ENCODE measurements around the gene BTD. TPM values are rescaled to one million over a fixed set of nuclear protein-coding genes. Genes with fewer than 3 reads are reported as not detected.

The BTD gene
- total RNA-seq, 1 donor from 2014 or later = 11.7 TPM

DNA sequence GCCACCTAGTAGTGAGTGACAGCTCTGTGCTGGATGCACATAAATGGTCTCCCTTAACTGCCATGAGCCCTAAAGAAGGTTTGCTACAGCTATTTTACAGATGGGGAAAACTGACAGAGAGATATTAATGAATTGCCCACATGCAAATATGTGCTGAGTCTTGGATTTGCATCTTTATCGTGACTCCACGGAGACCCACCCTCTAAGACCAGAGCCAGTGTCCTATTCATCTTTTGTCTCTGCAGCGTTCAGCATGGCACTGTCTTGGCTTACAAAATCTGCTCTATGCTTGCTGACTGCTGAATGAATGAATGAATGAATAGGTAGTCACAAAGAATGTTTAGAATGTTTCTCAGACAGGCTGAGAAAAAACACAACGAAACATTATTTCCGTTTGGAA lies 48.3 kb downstream of the BTD start:
- Histone ChIP-seq H3K79me2 (ENCODE audit: low read depth) (no peaks in the 10 kb centered on the region), H3K4me2 (no peak overlapping the region), H3K9ac (no peak overlapping the region), H3K9me3 (ENCODE audit: low read depth) (no peaks in the 10 kb centered on the region), H3K4me1 (no peaks in the 10 kb centered on the region), H2AFZ (replicated peaks) (no peak overlapping the region), H4K20me1 (ENCODE audit: low read depth) (no peaks in the 10 kb centered on the region), H3K4me3 (no peak overlapping the region), H3F3A (ENCODE audit: low read depth) (no peaks in the 10 kb centered on the region), H3K36me3 (no peaks in the 10 kb centered on the region), H3K27me3 (no peaks in the 10 kb centered on the region), H3K27ac (no peak overlapping the region)
- no peaks in the 10 kb centered on the region for H3K9me3 Mint-ChIP-seq
- no peak for DNase-seq (ENCODE audit: low spot score)
- peaks cover 2% of the 10 kb centered on the region for H3K27me3 Mint-ChIP-seq (ENCODE audit: insufficient read depth, low read depth)
- TF ChIP-seq CTCF (IDR thresholded peaks at IDR 0.05) (no peak), EZH2 (IDR thresholded peaks at IDR 0.05) (no peak), EZH2phosphoT487 (IDR thresholded peaks at IDR 0.05) (no peak)
- H3K36me3 Mint-ChIP-seq = no peaks in the 10 kb centered on the region
- H3K4me1 Mint-ChIP-seq = peaks cover 17% of the 10 kb centered on the region
- no peak overlapping the region for H3K4me3 Mint-ChIP-seq
- H3K27ac Mint-ChIP-seq = no peak overlapping the region

DNA sequence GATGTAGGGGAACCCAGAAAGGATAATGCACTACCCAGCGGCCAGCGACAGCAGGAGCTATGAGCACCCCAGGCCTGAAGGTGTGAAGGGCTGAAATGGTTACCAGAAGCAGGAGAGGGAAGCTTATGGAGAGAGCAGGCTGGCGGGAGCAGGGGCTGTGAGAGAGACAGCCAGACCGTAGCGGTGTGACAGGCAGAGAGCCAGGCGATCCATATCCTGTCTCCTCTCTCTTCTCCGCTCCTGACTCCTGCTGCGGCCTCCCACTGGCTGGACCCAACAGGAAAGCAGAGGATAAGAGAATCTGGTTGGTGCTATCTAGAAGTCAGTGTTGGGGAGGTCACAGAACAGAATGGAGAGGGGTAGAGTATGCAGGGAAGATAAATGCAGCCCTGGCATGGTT lies 49.9 kb downstream of the BTD start:
- H3K36me3 Mint-ChIP-seq = no peaks in the 10 kb centered on the region
- H2AFZ ChIP-seq (replicated peaks) = no peak overlapping the region
- H3K79me2 ChIP-seq (ENCODE audit: low read depth) = no peaks in the 10 kb centered on the region
- no peak for DNase-seq (ENCODE audit: low spot score)
- no peak overlapping the region for H3K4me3 Mint-ChIP-seq
- H3K4me1 ChIP-seq = peaks cover 6% of the 10 kb centered on the region
- no peak overlapping the region for H3K4me2 ChIP-seq
- peaks cover 4% of the 10 kb centered on the region for H3K27me3 Mint-ChIP-seq (ENCODE audit: insufficient read depth, low read depth)
- peaks cover 5% of the 10 kb centered on the region for H3K9me3 Mint-ChIP-seq
- H3K27ac Mint-ChIP-seq = peak overlapping the region; percentile 6
- no peaks in the 10 kb centered on the region for H3K9me3 ChIP-seq (ENCODE audit: low read depth)
- peaks cover 14% of the 10 kb centered on the region for H3K4me1 Mint-ChIP-seq
- H3K27me3 ChIP-seq = no peaks in the 10 kb centered on the region
- no peaks in the 10 kb centered on the region for H3K36me3 ChIP-seq
- H3K9ac ChIP-seq = no peak overlapping the region
- no peaks in the 10 kb centered on the region for H4K20me1 ChIP-seq (ENCODE audit: low read depth)
- no peak overlapping the region for H3K27ac ChIP-seq
- no peak for TF ChIP-seq EZH2phosphoT487 (IDR thresholded peaks at IDR 0.05)
- TF ChIP-seq CTCF (IDR thresholded peaks at IDR 0.05) = no peak
- TF ChIP-seq EZH2 (IDR thresholded peaks at IDR 0.05) = no peak
- H3F3A ChIP-seq (ENCODE audit: low read depth) = no peaks in the 10 kb centered on the region
- no peak overlapping the region for H3K4me3 ChIP-seq

DNA sequence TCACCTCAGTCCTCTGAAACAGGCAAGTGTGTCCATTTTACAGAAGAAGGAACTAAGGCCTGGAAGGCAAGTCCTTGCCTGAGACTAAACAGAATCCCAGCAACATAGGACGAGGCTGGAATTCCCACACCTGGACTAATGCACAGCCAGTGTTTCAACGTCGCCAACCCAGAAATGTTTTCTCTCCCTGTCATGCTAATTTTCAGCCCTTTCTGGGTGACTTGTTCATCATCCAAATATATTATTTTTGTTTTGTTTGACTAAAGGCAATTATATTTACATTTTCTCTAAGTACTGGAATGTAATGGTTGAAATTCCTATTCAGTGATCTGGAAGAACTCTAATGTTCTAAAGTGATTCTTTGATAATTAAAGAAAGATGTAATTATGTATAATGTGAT lies 51.8 kb downstream of the BTD start:
- Mint-ChIP-seq H3K9me3 (peaks cover 12% of the 10 kb centered on the region), H3K27ac (no peak overlapping the region), H3K4me1 (peaks cover 5% of the 10 kb centered on the region), H3K36me3 (no peaks in the 10 kb centered on the region), H3K27me3 (ENCODE audit: insufficient read depth, low read depth) (peaks cover 4% of the 10 kb centered on the region), H3K4me3 (no peak overlapping the region)
- H3K27me3 ChIP-seq = no peaks in the 10 kb centered on the region
- H3K9me3 ChIP-seq (ENCODE audit: low read depth) = no peaks in the 10 kb centered on the region
- no peaks in the 10 kb centered on the region for H4K20me1 ChIP-seq (ENCODE audit: low read depth)
- no peak overlapping the region for H3K4me2 ChIP-seq
- no peak overlapping the region for H3K9ac ChIP-seq
- no peak overlapping the region for H3K4me3 ChIP-seq
- no peak for DNase-seq (ENCODE audit: low spot score)
- H3K79me2 ChIP-seq (ENCODE audit: low read depth) = no peaks in the 10 kb centered on the region
- no peak overlapping the region for H2AFZ ChIP-seq (replicated peaks)
- H3K36me3 ChIP-seq = no peaks in the 10 kb centered on the region
- TF ChIP-seq CTCF (IDR thresholded peaks at IDR 0.05) (no peak), EZH2 (IDR thresholded peaks at IDR 0.05) (no peak), EZH2phosphoT487 (IDR thresholded peaks at IDR 0.05) (no peak)
- H3K4me1 ChIP-seq = peaks cover 13% of the 10 kb centered on the region
- no peak overlapping the region for H3K27ac ChIP-seq
- H3F3A ChIP-seq (ENCODE audit: low read depth) = no peaks in the 10 kb centered on the region

Measured in neural progenitor cell (in vitro differentiated cells).